H1 (cell line): ENCODE data around the gene CAMTA1. TPM values are rescaled to one million over a fixed set of nuclear protein-coding genes. Genes with fewer than 3 reads are reported as not detected.
A peak's percentile ranks its signal among the peaks of the same experiment; 100 is the strongest.

ENCODE experiments used
- CTCF ChIP-seq, 3 experiments: IDR thresholded peaks; 1 replicate in 2 of 3; 2 replicates in 1 of 3; pipeline versions ENCODE4 v1.5.1 to v1.6.1; 2011; ENCODE audit warnings: low read length in 3 of 3, mild to moderate bottlenecking in 3 of 3, inconsistent platforms in 2 of 3, low read depth in 1 of 3, moderate library complexity in 1 of 3; ENCODE audit not compliant: insufficient read depth in 1 of 3; ENCODE audit errors: control extremely low read depth in 1 of 3
- KDM5A ChIP-seq: fragments of 200-600 bp; IDR thresholded peaks from 2 replicates; pipeline ENCODE4 v1.7.1; 2012; ENCODE audit warnings: mild to moderate bottlenecking, low read length, inconsistent platforms, mixed read lengths
- polyA plus RNA-seq, 7 experiments: library from polyadenylated mRNA; depleted of rRNA in 3 of 7; stranded (reverse) in 5 of 7; unstranded in 2 of 7; fragments of >200 nt in 5 of 7; fragments of 200-250 nt in 2 of 7; gene quantifications; 1 replicate in 5 of 7; 2 replicates in 1 of 7; 4 replicates in 1 of 7; pipeline versions ENCODE4 v1.2.1 to v1.2.3, GENCODE V29; 2011 to 2013; ENCODE audit warnings: missing spikeins in 2 of 7, mixed read lengths in 2 of 7
- total RNA-seq: library from RNA; stranded (reverse); fragmentation: NEBNext Ultra II Directional; extraction: Animal tissue kit (Norgen Biotek cat#: 25700); gene quantifications from 2 replicates; pipeline ENCODE4 v1.2.1, GENCODE V29; 2021
- TF ChIP-seq, protein P1 (sequence below): IDR thresholded peaks from 2 replicates; pipeline ENCODE4 v1.6.1; 2012; ENCODE audit warnings: inconsistent platforms

Gene CAMTA1
- total and polyA plus RNA-seq, 2 of the 8 experiments (the other 6 are each of a cell fraction or from before 2014, with no cell fraction given): 65.0 to 119 TPM

DNA sequence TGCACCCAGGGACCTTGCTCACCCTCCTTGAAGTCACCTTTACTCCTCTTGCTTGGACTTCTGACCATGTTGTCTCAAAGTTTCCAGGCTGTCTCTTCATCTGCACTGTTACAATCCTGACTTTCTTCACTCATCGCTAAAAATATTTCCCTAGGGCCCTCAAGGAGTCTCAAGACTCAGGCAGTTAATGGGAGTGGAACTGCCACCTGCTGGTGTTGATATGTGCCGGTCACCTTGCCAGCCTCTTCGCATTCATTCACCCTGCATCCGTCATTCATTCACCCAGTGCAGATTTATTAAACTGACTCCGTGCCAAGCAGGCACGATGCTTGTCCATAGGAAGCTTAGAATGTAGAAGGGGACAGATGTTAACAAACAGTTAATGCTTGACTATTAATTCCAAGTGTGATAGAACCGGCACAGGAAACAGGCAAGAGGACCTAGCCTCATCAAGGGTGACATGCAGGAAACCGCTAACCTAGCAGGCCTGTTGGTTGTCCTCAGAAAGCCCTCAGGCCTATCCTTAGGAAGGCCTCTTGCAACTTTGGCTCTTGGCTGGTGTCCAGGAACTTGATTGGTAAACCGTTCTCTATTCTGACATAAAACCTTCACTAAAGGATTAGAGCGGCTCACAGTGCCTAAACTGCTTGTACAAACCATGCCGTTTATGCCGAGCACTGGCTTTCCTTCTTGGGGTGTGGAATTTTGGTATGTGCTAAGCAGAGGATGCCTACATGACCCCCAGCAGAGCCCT, 342.2 kb downstream of the CAMTA1 start (continued):
- TF ChIP-seq, protein P1, sequence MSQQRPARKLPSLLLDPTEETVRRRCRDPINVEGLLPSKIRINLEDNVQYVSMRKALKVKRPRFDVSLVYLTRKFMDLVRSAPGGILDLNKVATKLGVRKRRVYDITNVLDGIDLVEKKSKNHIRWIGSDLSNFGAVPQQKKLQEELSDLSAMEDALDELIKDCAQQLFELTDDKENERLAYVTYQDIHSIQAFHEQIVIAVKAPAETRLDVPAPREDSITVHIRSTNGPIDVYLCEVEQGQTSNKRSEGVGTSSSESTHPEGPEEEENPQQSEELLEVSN: no peak
- TF ChIP-seq KDM5A: no peak
- peak; percentile 10 to 21 (median 21); a peak in 3 of 4 replicates for TF ChIP-seq CTCF (IDR thresholded peaks at IDR 0.05; ENCODE audit: control extremely low read depth in 1 of 3, insufficient read depth in 1 of 3, low read depth in 1 of 3, low read length in 3 of 3)
- TF ChIP-seq, all 59 proteins: peak for 2
